ENCODE results near the gene CYS1. TPM values are rescaled to one million over a fixed set of nuclear protein-coding genes. Genes with fewer than 3 reads are reported as not detected.

Gene CYS1
- total RNA-seq, 1 experiment from 2014 or later, result 3.7 TPM

GRCh38 chr2:10027660-10028330 is 52.4 kb downstream of the CYS1 start:
- H4K20me1 ChIP-seq (ENCODE audit: insufficient read depth), result no peaks in the 10 kb centered on the region
- CTCF ChIA-PET, result interaction anchor here (0.7 kb wide), 1 partner anchor 258 kb away, joined by 3 read pairs; no protein-coding TSS in a partner anchor
- H2AFZ ChIP-seq (ENCODE audit: low read depth, low read length, poor library complexity, severe bottlenecking), result no peak overlapping the region
- H3K27ac ChIP-seq (ENCODE audit: low read depth, low read length), result no peak overlapping the region
- TF ChIP-seq POLR2AphosphoS5 (IDR thresholded peaks at IDR 0.05; ENCODE audit: low read depth, low read length), result no peak
- no peak for TF ChIP-seq CEBPB (IDR thresholded peaks at IDR 0.05; ENCODE audit: low read depth)
- TF ChIP-seq JUND (IDR thresholded peaks at IDR 0.05), result no peak
- no peak for TF ChIP-seq MAX (IDR thresholded peaks at IDR 0.05)
- no peak for TF ChIP-seq ZFX (IDR thresholded peaks at IDR 0.05)
- no peak for TF ChIP-seq FOSL1 (IDR thresholded peaks at IDR 0.05; ENCODE audit: low read depth)
- no peak for TF ChIP-seq ATF3 (IDR thresholded peaks at IDR 0.05)
- TF ChIP-seq EGR1 (IDR thresholded peaks at IDR 0.05; ENCODE audit: low read depth), result no peak
- no peak for TF ChIP-seq TCF7L2 (IDR thresholded peaks at IDR 0.05; ENCODE audit: borderline replicate concordance, extremely low read depth, insufficient read depth, insufficient read length)
- TF ChIP-seq EZH2 (IDR thresholded peaks at IDR 0.05), result no peak
- H3K4me3 ChIP-seq (replicated peaks in 1 of 2; ENCODE audit: low read depth in 1 of 2, low read length in 2 of 2), result no peak overlapping the region
- DNase-seq (ENCODE audit: low read depth, low spot score) (no peak), ATAC-seq (no peak)
- H3K27me3 ChIP-seq (ENCODE audit: insufficient read depth, low read length), result no peaks in the 10 kb centered on the region
- no peak overlapping the region for H3K9ac ChIP-seq (ENCODE audit: low read length)
- H3K79me2 ChIP-seq (ENCODE audit: insufficient read depth, low read length), result no peaks in the 10 kb centered on the region
- intact Hi-C loops (cut with micrococcal nuclease), result no loop called here
- no peaks in the 10 kb centered on the region for H3K9me3 ChIP-seq (ENCODE audit: control insufficient read depth in 1 of 2, insufficient read depth in 1 of 2, low read depth in 1 of 2, low read length in 2 of 2)
- POLR2A ChIA-PET, result no interaction called here
- no TSS peak for BruUV-seq (replicated peaks)
- no peak overlapping the region for H3K4me2 ChIP-seq (ENCODE audit: low read length)
- H3K9me2 ChIP-seq (ENCODE audit: insufficient read depth), result no peaks in the 10 kb centered on the region
- RAD21 ChIA-PET (ENCODE audit: low non-redundant PET in 1 of 2, low total read pairs in 2 of 2, uncharacterized antibody in 2 of 2, unreplicated experiment in 2 of 2), result no interaction called here
- no peaks in the 10 kb centered on the region for H3K36me3 ChIP-seq (ENCODE audit: control insufficient read depth in 1 of 2, insufficient read depth in 2 of 2, low read length in 2 of 2)
- H3K4me1 ChIP-seq (ENCODE audit: control insufficient read depth in 1 of 2, insufficient read depth in 2 of 2, low read length in 2 of 2), result no peaks in the 10 kb centered on the region

- POLR2A ChIA-PET, result no interaction called here
- ATAC-seq, result no peak
- Histone ChIP-seq H3K4me2 (ENCODE audit: low read length) (no peak overlapping the region), H3K36me3 (ENCODE audit: control insufficient read depth in 1 of 2, insufficient read depth in 2 of 2, low read length in 2 of 2) (no peaks in the 10 kb centered on the region), H3K27me3 (ENCODE audit: insufficient read depth, low read length) (no peaks in the 10 kb centered on the region), H3K4me1 (ENCODE audit: control insufficient read depth in 1 of 2, insufficient read depth in 2 of 2, low read length in 2 of 2) (no peaks in the 10 kb centered on the region), H3K9me2 (ENCODE audit: insufficient read depth) (no peaks in the 10 kb centered on the region), H4K20me1 (ENCODE audit: insufficient read depth) (no peaks in the 10 kb centered on the region), H3K79me2 (ENCODE audit: insufficient read depth, low read length) (no peaks in the 10 kb centered on the region), H3K4me3 (replicated peaks in 1 of 2; ENCODE audit: low read depth in 1 of 2, low read length in 2 of 2) (no peak overlapping the region), H3K27ac (ENCODE audit: low read depth, low read length) (no peak overlapping the region), H3K9ac (ENCODE audit: low read length) (no peak overlapping the region), H3K9me3 (ENCODE audit: control insufficient read depth in 1 of 2, insufficient read depth in 1 of 2, low read depth in 1 of 2, low read length in 2 of 2) (no peaks in the 10 kb centered on the region), H2AFZ (ENCODE audit: low read depth, low read length, poor library complexity, severe bottlenecking) (no peak overlapping the region)
- no peak for DNase-seq (ENCODE audit: low read depth, low spot score)
- intact Hi-C loops (cut with micrococcal nuclease), result no loop called here
- RAD21 ChIA-PET (ENCODE audit: low non-redundant PET in 1 of 2, low total read pairs in 2 of 2, uncharacterized antibody in 2 of 2, unreplicated experiment in 2 of 2), result no interaction called here
- BruUV-seq (replicated peaks), result no TSS peak
- CTCF ChIA-PET, result no interaction called here
- TF ChIP-seq POLR2AphosphoS5 (IDR thresholded peaks at IDR 0.05; ENCODE audit: low read depth, low read length) (no peak), SIN3A (IDR thresholded peaks at IDR 0.05; ENCODE audit: low read depth) (no peak), REST (IDR thresholded peaks at IDR 0.05; ENCODE audit: low read depth) (no peak), SP1 (IDR thresholded peaks at IDR 0.05; ENCODE audit: low read depth) (no peak), EZH2 (IDR thresholded peaks at IDR 0.05) (no peak), EZH2phosphoT487 (IDR thresholded peaks at IDR 0.05; ENCODE audit: borderline replicate concordance) (no peak), CEBPB (IDR thresholded peaks at IDR 0.05; ENCODE audit: low read depth) (no peak)
Measured at GRCh38 chr2:10026940-10027569, 53.2 kb downstream of the CYS1 start.
